HEK293 (cell line): ENCODE measurements around the gene MATCAP1.
A peak's percentile ranks its signal among the peaks of the same experiment; 100 is the strongest.

Source experiments
- CTCF ChIA-PET: fragments of 350-600 bp; formaldehyde crosslinking; extraction: SDS; loops from one replicate; lab custom pipeline; 2021; ENCODE audit warnings: antibody characterized with exemption; lab: Yijun Ruan, JAX
- POLR2A ChIA-PET: fragments of 300-600 bp; formaldehyde crosslinking; extraction: SDS; loops from one replicate; lab custom pipeline; 2020; ENCODE audit warnings: antibody characterized with exemption, inconsistent platforms; lab: Yijun Ruan, JAX
- H3K27ac ChIP-seq: fragments of 200-500 bp; sonication (Bioruptor generic); 2 replicates; pipeline ENCODE4 v1.5.1; 2014; ENCODE audit warnings: low read depth, low read length, control low read depth, inconsistent platforms; ENCODE audit errors: extremely low read depth
- H3K36me3 ChIP-seq, 2 experiments: fragments of 200-500 bp in 1 of 2; sonication (Bioruptor generic) in 1 of 2; 1 replicate in 1 of 2; 2 replicates in 1 of 2; pipeline ENCODE4 v1.5.1; 2014 to 2017; ENCODE audit warnings: inconsistent platforms in 2 of 2, low read length in 2 of 2; ENCODE audit not compliant: control insufficient read depth in 2 of 2, insufficient read depth in 1 of 2
- H3K4me1 ChIP-seq: fragments of 200-500 bp; sonication (Bioruptor generic); 2 replicates; pipeline ENCODE4 v1.5.1; 2014; ENCODE audit warnings: mild to moderate bottlenecking, low read length, inconsistent platforms; ENCODE audit not compliant: control insufficient read depth, insufficient read depth
- H3K4me3 ChIP-seq: 2 replicates; pipeline ENCODE4 v1.5.1; 2011; ENCODE audit warnings: low read depth, mild to moderate bottlenecking, control low read depth, low read length, moderate library complexity
- H3K9me3 ChIP-seq: fragments of 200-500 bp; sonication (Bioruptor generic); 2 replicates; pipeline ENCODE4 v1.5.1; 2014; ENCODE audit warnings: low read depth, low read length, inconsistent platforms; ENCODE audit not compliant: control insufficient read depth, insufficient read depth
- BCL11B ChIP-seq: fragments of 450-650 bp; formaldehyde crosslinking; IDR thresholded peaks from 2 replicates; pipeline ENCODE4 v1.5.1; 2016; ENCODE audit warnings: low read depth, missing biosample characterization, missing genetic modification characterization
- FEZF1 ChIP-seq: fragments of 450-650 bp; formaldehyde crosslinking; IDR thresholded peaks from 2 replicates; pipeline ENCODE4 v1.5.1; 2016; ENCODE audit warnings: missing biosample characterization, missing genetic modification characterization
- IKZF3 ChIP-seq: fragments of 450-650 bp; IDR thresholded peaks from 2 replicates; pipeline ENCODE4 v1.5.0; 2018; ENCODE audit warnings: missing biosample characterization, mild to moderate bottlenecking, missing genetic modification characterization, moderate library complexity
- YY1 ChIP-seq: fragments of 450-650 bp; formaldehyde crosslinking; IDR thresholded peaks from 2 replicates; pipeline ENCODE4 v1.5.1; 2018; ENCODE audit warnings: missing biosample characterization, missing genetic modification characterization
- ZBTB20 ChIP-seq: fragments of 450-650 bp; formaldehyde crosslinking; IDR thresholded peaks from 2 replicates; pipeline ENCODE4 v1.5.1; 2016; ENCODE audit warnings: missing biosample characterization, missing genetic modification characterization
- ZBTB21 ChIP-seq: fragments of 450-650 bp; formaldehyde crosslinking; IDR thresholded peaks from 2 replicates; pipeline ENCODE4 v1.5.1; 2017; ENCODE audit warnings: missing biosample characterization, missing genetic modification characterization
- ZBTB8A ChIP-seq: fragments of 450-650 bp; formaldehyde crosslinking; IDR thresholded peaks from 2 replicates; pipeline ENCODE4 v1.5.1; 2016; ENCODE audit warnings: missing biosample characterization, missing genetic modification characterization
- ZFP37 ChIP-seq: fragments of 450-650 bp; formaldehyde crosslinking; IDR thresholded peaks from 2 replicates; pipeline ENCODE4 v1.5.1; 2016; ENCODE audit warnings: missing biosample characterization, missing genetic modification characterization
- ZNF133 ChIP-seq: fragments of 450-650 bp; formaldehyde crosslinking; IDR thresholded peaks from 2 replicates; pipeline ENCODE4 v1.5.1; 2016; ENCODE audit warnings: missing biosample characterization, missing genetic modification characterization
- ZNF138 ChIP-seq: fragments of 450-650 bp; formaldehyde crosslinking; IDR thresholded peaks from 2 replicates; pipeline ENCODE4 v1.5.1; 2016; ENCODE audit warnings: missing biosample characterization, missing genetic modification characterization, borderline replicate concordance
- ZNF157 ChIP-seq: fragments of 450-650 bp; formaldehyde crosslinking; IDR thresholded peaks from 2 replicates; pipeline ENCODE4 v1.5.1; 2016; ENCODE audit warnings: missing biosample characterization, missing genetic modification characterization
- ZNF169 ChIP-seq: fragments of 450-650 bp; formaldehyde crosslinking; IDR thresholded peaks from 2 replicates; pipeline ENCODE4 v1.5.1; 2016; ENCODE audit warnings: missing biosample characterization, missing genetic modification characterization
- ZNF174 ChIP-seq: fragments of 450-650 bp; formaldehyde crosslinking; IDR thresholded peaks from 2 replicates; pipeline ENCODE4 v1.5.0; 2017; ENCODE audit warnings: missing biosample characterization, mild to moderate bottlenecking, missing genetic modification characterization
- ZNF19 ChIP-seq: fragments of 450-650 bp; formaldehyde crosslinking; IDR thresholded peaks from 2 replicates; pipeline ENCODE4; 2016; ENCODE audit warnings: missing biosample characterization, missing genetic modification characterization, low read depth
- ZNF2 ChIP-seq: fragments of 450-650 bp; formaldehyde crosslinking; IDR thresholded peaks from 2 replicates; pipeline ENCODE4 v1.5.1; 2016; ENCODE audit warnings: missing biosample characterization, missing genetic modification characterization
- ZNF23 ChIP-seq: fragments of 450-650 bp; formaldehyde crosslinking; IDR thresholded peaks from 2 replicates; pipeline ENCODE4 v1.5.1; 2016; ENCODE audit warnings: missing biosample characterization, missing genetic modification characterization, borderline replicate concordance
- ZNF510 ChIP-seq: fragments of 450-650 bp; formaldehyde crosslinking; IDR thresholded peaks from 2 replicates; pipeline ENCODE4 v1.5.1; 2018; ENCODE audit warnings: mild to moderate bottlenecking, missing genetic modification characterization, missing biosample characterization; ENCODE audit not compliant: insufficient replicate concordance
- ZNF529 ChIP-seq: fragments of 450-650 bp; formaldehyde crosslinking; IDR thresholded peaks from 2 replicates; pipeline ENCODE4 v1.5.1; 2017; ENCODE audit warnings: missing genetic modification characterization, missing biosample characterization; ENCODE audit not compliant: insufficient replicate concordance
- ZNF549 ChIP-seq: fragments of 450-650 bp; IDR thresholded peaks from 2 replicates; pipeline ENCODE4 v1.5.1; 2018; ENCODE audit warnings: missing biosample characterization, missing genetic modification characterization, mild to moderate bottlenecking, inconsistent platforms, moderate library complexity
- ZNF580 ChIP-seq: fragments of 450-650 bp; formaldehyde crosslinking; IDR thresholded peaks from 2 replicates; pipeline ENCODE4 v1.5.1; 2016; ENCODE audit warnings: missing biosample characterization, missing genetic modification characterization
- ZNF585B ChIP-seq: fragments of 450-650 bp; formaldehyde crosslinking; IDR thresholded peaks from 2 replicates; pipeline ENCODE4 v1.5.1; 2016; ENCODE audit warnings: missing biosample characterization, missing genetic modification characterization
- ZNF596 ChIP-seq: fragments of 450-650 bp; IDR thresholded peaks from 2 replicates; pipeline ENCODE4 v1.5.0; 2018; ENCODE audit warnings: missing biosample characterization, mild to moderate bottlenecking, missing genetic modification characterization, moderate library complexity
- ZNF624 ChIP-seq: fragments of 450-650 bp; formaldehyde crosslinking; IDR thresholded peaks from 2 replicates; pipeline ENCODE4 v1.5.1; 2017; ENCODE audit warnings: missing biosample characterization, missing genetic modification characterization
- ZNF792 ChIP-seq: fragments of 450-650 bp; formaldehyde crosslinking; IDR thresholded peaks from 2 replicates; pipeline ENCODE4 v1.5.1; 2016; ENCODE audit warnings: missing biosample characterization, missing genetic modification characterization
- TF ChIP-seq, protein P1 (sequence below): fragments of 450-650 bp; formaldehyde crosslinking; IDR thresholded peaks from 2 replicates; pipeline ENCODE4 v1.5.1; 2016; ENCODE audit warnings: missing biosample characterization, missing genetic modification characterization
- TF ChIP-seq, protein P2 (sequence below): fragments of 450-650 bp; formaldehyde crosslinking; IDR thresholded peaks from 2 replicates; pipeline ENCODE4 v1.5.1; 2016; ENCODE audit warnings: missing biosample characterization, missing genetic modification characterization
- TF ChIP-seq, protein P3 (sequence below): fragments of 450-650 bp; formaldehyde crosslinking; optimal IDR thresholded peaks from 2 replicates; pipeline ENCODE3; 2016; ENCODE audit warnings: missing biosample characterization, mild to moderate bottlenecking, missing genetic modification characterization
- TF ChIP-seq, protein P4 (sequence below): fragments of 450-650 bp; formaldehyde crosslinking; IDR thresholded peaks from 2 replicates; pipeline ENCODE4 v1.5.1; 2017; ENCODE audit warnings: missing biosample characterization, missing genetic modification characterization
- TF ChIP-seq, protein P5 (sequence below): fragments of 450-650 bp; formaldehyde crosslinking; IDR thresholded peaks from 2 replicates; pipeline ENCODE4 v1.5.1; 2016; ENCODE audit warnings: missing biosample characterization, missing genetic modification characterization
- TF ChIP-seq, protein P6 (sequence below): fragments of 450-650 bp; formaldehyde crosslinking; IDR thresholded peaks from 2 replicates; pipeline ENCODE4 v1.5.1; 2017; ENCODE audit warnings: missing biosample characterization, missing genetic modification characterization

Gene MATCAP1

DNA sequence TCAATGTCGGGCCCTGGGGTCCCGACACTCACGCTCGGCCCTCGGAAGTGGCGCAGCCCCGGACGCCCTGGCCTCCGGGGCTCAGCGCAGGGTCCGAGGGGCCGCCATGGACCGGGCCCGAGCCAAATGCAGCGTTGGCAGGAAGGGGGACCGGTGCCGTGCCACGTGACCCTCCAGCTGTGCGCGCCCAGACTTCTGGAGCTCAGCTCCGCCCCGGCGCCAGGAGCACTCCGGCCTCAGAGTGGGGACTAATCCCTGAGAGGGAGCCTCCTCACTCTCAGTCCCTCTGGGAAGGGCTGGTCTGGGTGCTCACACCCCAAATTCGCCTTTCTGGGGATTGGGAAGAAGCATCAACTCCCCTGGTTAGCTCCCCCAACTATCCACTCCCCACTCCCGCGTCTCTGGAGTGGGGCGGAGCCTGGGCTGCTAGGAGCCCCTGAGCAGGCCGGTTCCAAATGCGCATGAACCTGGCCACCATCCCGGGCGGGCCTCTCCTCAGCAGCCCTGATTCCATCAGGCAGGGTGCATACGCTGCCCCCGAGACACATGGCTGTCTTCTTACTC is 32.8 kb downstream of the MATCAP1 start, which contains the start of gene B3GNT9:
TSS of gene B3GNT9 (minus strand) at position 166 of the 564 bp plus-strand sequence. CDS start 513 bp downstream, outside the sequence.
- no peaks in the 10 kb centered on the region for H3K9me3 ChIP-seq
- peak within 1 kb of the TSS; percentile 31 for H3K4me3 ChIP-seq
- 0 out of 2 replicates have a peak, but pooled peaks cover 3% of the 10 kb centered on the region for H3K4me1 ChIP-seq
- no peak within 1 kb of the TSS; the same call in 1 of the 2 replicates for H3K27ac ChIP-seq
- POLR2A ChIA-PET = interaction anchor here (0.8 kb wide), 1 partner anchor 34 kb away, joined by 3 read pairs; no protein-coding TSS in a partner anchor
- CTCF ChIA-PET = interaction anchor here (0.7 to 7.4 kb wide), 4 partner anchors 10 to 256 kb away, joined by 3 to 155 read pairs (median 6); no protein-coding TSS in a partner anchor
- H3K36me3 ChIP-seq = peaks cover 0 to 38% of the 10 kb centered on the region in 2 experiments; a peak in 1 of 3 replicates
- no peak for TF ChIP-seq ZNF19 (tag by site-specific recombination)
- no peak for TF ChIP-seq ZNF510 (tag by site-specific recombination)
- TF ChIP-seq, protein P1, sequence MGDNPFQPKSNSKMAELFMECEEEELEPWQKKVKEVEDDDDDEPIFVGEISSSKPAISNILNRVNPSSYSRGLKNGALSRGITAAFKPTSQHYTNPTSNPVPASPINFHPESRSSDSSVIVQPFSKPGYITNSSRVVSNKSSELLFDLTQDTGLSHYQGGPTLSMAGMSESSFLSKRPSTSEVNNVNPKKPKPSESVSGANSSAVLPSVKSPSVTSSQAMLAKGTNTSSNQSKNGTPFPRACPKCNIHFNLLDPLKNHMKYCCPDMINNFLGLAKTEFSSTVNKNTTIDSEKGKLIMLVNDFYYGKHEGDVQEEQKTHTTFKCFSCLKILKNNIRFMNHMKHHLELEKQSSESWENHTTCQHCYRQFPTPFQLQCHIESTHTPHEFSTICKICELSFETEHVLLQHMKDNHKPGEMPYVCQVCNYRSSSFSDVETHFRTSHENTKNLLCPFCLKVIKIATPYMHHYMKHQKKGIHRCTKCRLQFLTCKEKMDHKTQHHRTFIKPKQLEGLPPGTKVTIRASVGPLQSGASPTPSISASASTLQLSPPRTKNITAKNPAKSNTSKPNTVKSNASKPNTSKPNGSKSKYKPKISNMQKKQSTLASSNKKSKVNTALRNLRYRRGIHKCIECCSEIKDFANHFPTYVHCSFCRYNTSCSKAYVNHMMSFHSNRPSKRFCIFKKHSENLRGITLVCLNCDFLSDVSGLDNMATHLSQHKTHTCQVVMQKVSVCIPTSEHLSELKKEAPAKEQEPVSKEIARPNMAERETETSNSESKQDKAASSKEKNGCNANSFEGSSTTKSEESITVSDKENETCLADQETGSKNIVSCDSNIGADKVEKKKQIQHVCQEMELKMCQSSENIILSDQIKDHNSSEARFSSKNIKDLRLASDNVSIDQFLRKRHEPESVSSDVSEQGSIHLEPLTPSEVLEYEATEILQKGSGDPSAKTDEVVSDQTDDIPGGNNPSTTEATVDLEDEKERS (tag by site-specific recombination) = no peak
- TF ChIP-seq IKZF3 = peak; percentile 28; the same call in 1 of the 2 replicates
- no peak for TF ChIP-seq ZNF624 (tag by site-specific recombination)
- no peak for TF ChIP-seq ZFP37 (tag by site-specific recombination)
- no peak for TF ChIP-seq FEZF1 (tag by site-specific recombination)
- no peak for TF ChIP-seq YY1 (tag by site-specific recombination)
- TF ChIP-seq, protein P2, sequence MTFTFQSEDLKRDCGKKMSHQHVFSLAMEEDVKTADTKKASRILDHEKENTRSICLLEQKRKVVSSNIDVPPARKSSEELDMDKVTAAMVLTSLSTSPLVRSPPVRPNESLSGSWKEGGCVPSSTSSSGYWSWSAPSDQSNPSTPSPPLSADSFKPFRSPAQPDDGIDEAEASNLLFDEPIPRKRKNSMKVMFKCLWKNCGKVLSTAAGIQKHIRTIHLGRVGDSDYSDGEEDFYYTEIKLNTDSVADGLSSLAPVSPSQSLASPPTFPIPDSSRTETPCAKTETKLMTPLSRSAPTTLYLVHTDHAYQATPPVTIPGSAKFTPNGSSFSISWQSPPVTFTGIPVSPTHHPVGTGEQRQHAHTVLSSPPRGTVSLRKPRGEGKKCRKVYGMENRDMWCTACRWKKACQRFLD (tag by site-specific recombination) = 0 out of 2 replicates have a peak, but pooled peaks have one; percentile 40
- TF ChIP-seq ZNF549 (tag by site-specific recombination) = no peak
- no peak for TF ChIP-seq ZNF138 (tag by site-specific recombination)
- TF ChIP-seq ZBTB20 (tag by site-specific recombination) = peak; percentile 55; the same call in 1 of the 2 replicates
- TF ChIP-seq ZNF580 (tag by site-specific recombination) = no peak
- no peak for TF ChIP-seq ZNF174
- TF ChIP-seq BCL11B (tag by site-specific recombination) = no peak
- TF ChIP-seq, protein P3, sequence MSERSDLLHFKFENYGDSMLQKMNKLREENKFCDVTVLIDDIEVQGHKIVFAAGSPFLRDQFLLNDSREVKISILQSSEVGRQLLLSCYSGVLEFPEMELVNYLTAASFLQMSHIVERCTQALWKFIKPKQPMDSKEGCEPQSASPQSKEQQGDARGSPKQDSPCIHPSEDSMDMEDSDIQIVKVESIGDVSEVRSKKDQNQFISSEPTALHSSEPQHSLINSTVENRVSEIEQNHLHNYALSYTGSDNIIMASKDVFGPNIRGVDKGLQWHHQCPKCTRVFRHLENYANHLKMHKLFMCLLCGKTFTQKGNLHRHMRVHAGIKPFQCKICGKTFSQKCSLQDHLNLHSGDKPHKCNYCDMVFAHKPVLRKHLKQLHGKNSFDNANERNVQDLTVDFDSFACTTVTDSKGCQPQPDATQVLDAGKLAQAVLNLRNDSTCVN (tag by site-specific recombination) = peak; percentile 51
- TF ChIP-seq ZNF529 (tag by site-specific recombination) = no peak
- TF ChIP-seq ZBTB8A = no peak
- no peak for TF ChIP-seq ZNF2 (tag by site-specific recombination)
- TF ChIP-seq, protein P4, sequence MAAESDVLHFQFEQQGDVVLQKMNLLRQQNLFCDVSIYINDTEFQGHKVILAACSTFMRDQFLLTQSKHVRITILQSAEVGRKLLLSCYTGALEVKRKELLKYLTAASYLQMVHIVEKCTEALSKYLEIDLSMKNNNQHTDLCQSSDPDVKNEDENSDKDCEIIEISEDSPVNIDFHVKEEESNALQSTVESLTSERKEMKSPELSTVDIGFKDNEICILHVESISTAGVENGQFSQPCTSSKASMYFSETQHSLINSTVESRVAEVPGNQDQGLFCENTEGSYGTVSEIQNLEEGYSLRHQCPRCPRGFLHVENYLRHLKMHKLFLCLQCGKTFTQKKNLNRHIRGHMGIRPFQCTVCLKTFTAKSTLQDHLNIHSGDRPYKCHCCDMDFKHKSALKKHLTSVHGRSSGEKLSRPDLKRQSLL (tag by site-specific recombination) = no peak
- TF ChIP-seq, protein P5, sequence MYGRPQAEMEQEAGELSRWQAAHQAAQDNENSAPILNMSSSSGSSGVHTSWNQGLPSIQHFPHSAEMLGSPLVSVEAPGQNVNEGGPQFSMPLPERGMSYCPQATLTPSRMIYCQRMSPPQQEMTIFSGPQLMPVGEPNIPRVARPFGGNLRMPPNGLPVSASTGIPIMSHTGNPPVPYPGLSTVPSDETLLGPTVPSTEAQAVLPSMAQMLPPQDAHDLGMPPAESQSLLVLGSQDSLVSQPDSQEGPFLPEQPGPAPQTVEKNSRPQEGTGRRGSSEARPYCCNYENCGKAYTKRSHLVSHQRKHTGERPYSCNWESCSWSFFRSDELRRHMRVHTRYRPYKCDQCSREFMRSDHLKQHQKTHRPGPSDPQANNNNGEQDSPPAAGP (tag by site-specific recombination) = no peak
- no peak for TF ChIP-seq ZNF596 (tag by site-specific recombination)
- TF ChIP-seq ZNF23 (tag by site-specific recombination) = no peak
- no peak for TF ChIP-seq ZNF585B (tag by site-specific recombination)
- TF ChIP-seq ZBTB21 = no peak
- TF ChIP-seq, protein P6, sequence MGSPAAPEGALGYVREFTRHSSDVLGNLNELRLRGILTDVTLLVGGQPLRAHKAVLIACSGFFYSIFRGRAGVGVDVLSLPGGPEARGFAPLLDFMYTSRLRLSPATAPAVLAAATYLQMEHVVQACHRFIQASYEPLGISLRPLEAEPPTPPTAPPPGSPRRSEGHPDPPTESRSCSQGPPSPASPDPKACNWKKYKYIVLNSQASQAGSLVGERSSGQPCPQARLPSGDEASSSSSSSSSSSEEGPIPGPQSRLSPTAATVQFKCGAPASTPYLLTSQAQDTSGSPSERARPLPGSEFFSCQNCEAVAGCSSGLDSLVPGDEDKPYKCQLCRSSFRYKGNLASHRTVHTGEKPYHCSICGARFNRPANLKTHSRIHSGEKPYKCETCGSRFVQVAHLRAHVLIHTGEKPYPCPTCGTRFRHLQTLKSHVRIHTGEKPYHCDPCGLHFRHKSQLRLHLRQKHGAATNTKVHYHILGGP (tag by site-specific recombination) = no peak
- TF ChIP-seq ZNF169 (tag by site-specific recombination) = no peak
- TF ChIP-seq ZNF133 (tag by site-specific recombination) = no peak
- no peak for TF ChIP-seq ZNF792
- no peak for TF ChIP-seq ZNF157
